NT2/D1 (cell line): Measurements from ENCODE around the gene OTUB1.

Experiments used
- SUZ12 ChIP-seq: IDR thresholded peaks from 2 replicates; pipeline ENCODE4 v1.6.1; 2011; ENCODE audit not compliant: insufficient read length, insufficient read depth; ENCODE audit errors: extremely low read depth
- YY1 ChIP-seq: IDR thresholded peaks from 2 replicates; pipeline ENCODE4 v1.6.1; 2011; ENCODE audit not compliant: insufficient read length, insufficient read depth

- TF ChIP-seq SUZ12 (no peak), YY1 (no peak)
Observed at GRCh38 chr11:64043545-64043944, 57.3 kb downstream of the OTUB1 start.
